Measurements from ENCODE around the gene FBXO47.
A peak's percentile ranks its signal among the peaks of the same experiment; 100 is the strongest.
"Not testable (repeated sequence)": the region's sequence is repeated elsewhere in the genome, so short reads cannot be mapped to it uniquely, and the experiment has no call there.

The FBXO47 gene

GRCh38 chr17:38982858-38983746 lies 15.9 kb upstream of the FBXO47 start:
- peak; percentile 79 for DNase-seq (ENCODE audit: low read depth, low spot score)
- no peak overlapping the region for H3K4me3 ChIP-seq (ENCODE audit: low read length)

GRCh38 chr17:38981636-38982035 lies 14.4 kb upstream of the FBXO47 start:
- H3K4me3 ChIP-seq (ENCODE audit: low read length) = no peak overlapping the region
- no peak for DNase-seq (ENCODE audit: low read depth, low spot score)

- H3K4me3 ChIP-seq (ENCODE audit: low read length) = no peak overlapping the region
- no peak for DNase-seq (ENCODE audit: low read depth, low spot score)
Measured at GRCh38 chr17:38980490-38981217, 13.5 kb upstream of the FBXO47 start.

- no peak overlapping the region for H3K4me3 ChIP-seq (ENCODE audit: low read length)
- no peak for DNase-seq (ENCODE audit: low read depth, low spot score)
Measured at GRCh38 chr17:38978180-38978579, 11.0 kb upstream of the FBXO47 start.

- DNase-seq (ENCODE audit: low read depth, low spot score) = peak; percentile 73
Measured at GRCh38 chr17:38976187-38976551, 9.0 kb upstream of the FBXO47 start.

GRCh38 chr17:38970804-38971203 lies 3.6 kb upstream of the FBXO47 start:
- H3K4me3 ChIP-seq (ENCODE audit: low read length) = no peak overlapping the region
- DNase-seq (ENCODE audit: low read depth, low spot score) = no peak

More at GRCh38 chr17:38976187-38976551, 9.0 kb upstream of the FBXO47 start:
- not testable (repeated sequence) for H3K4me3 ChIP-seq (ENCODE audit: low read length)

- H3K4me3 ChIP-seq (ENCODE audit: low read length) = no peak overlapping the region
- no peak for DNase-seq (ENCODE audit: low read depth, low spot score)
Measured at GRCh38 chr17:38970128-38970527, 2.9 kb upstream of the FBXO47 start.

- no peak overlapping the region for H3K4me3 ChIP-seq (ENCODE audit: low read length)
- no peak for DNase-seq (ENCODE audit: low read depth, low spot score)
Measured at GRCh38 chr17:38969281-38969680, 2.1 kb upstream of the FBXO47 start.

- DNase-seq (ENCODE audit: low read depth, low spot score) = no peak
Measured at GRCh38 chr17:38961413-38961812, 5.8 kb downstream of the FBXO47 start.

GRCh38 chr17:38960402-38960801 lies 6.8 kb downstream of the FBXO47 start:
- DNase-seq (ENCODE audit: low read depth, low spot score) = no peak

More at GRCh38 chr17:38961413-38961812, 5.8 kb downstream of the FBXO47 start:
- H3K4me3 ChIP-seq (ENCODE audit: low read length) = no peak overlapping the region

GRCh38 chr17:38959508-38959907 lies 7.7 kb downstream of the FBXO47 start:
- no peak for DNase-seq (ENCODE audit: low read depth, low spot score)

More at GRCh38 chr17:38960402-38960801, 6.8 kb downstream of the FBXO47 start:
- no peak overlapping the region for H3K4me3 ChIP-seq (ENCODE audit: low read length)

GRCh38 chr17:38958756-38959155 lies 8.4 kb downstream of the FBXO47 start:
- H3K4me3 ChIP-seq (ENCODE audit: low read length) = no peak overlapping the region
- DNase-seq (ENCODE audit: low read depth, low spot score) = no peak

More at GRCh38 chr17:38959508-38959907, 7.7 kb downstream of the FBXO47 start:
- no peak overlapping the region for H3K4me3 ChIP-seq (ENCODE audit: low read length)

- DNase-seq (ENCODE audit: low read depth, low spot score) = no peak
- H3K4me3 ChIP-seq (ENCODE audit: low read length) = no peak overlapping the region
Measured at GRCh38 chr17:38958326-38958725, 8.9 kb downstream of the FBXO47 start.

- DNase-seq (ENCODE audit: low read depth, low spot score); H3K4me3 ChIP-seq (ENCODE audit: low read length): not testable (repeated sequence)
Measured at GRCh38 chr17:38953800-38954199, 13.4 kb downstream of the FBXO47 start.

GRCh38 chr17:38947189-38947588 lies 20.0 kb downstream of the FBXO47 start:
- no peak overlapping the region for H3K4me3 ChIP-seq (ENCODE audit: low read length)
- DNase-seq (ENCODE audit: low read depth, low spot score) = no peak

- peak; percentile 21 for DNase-seq (ENCODE audit: low read depth, low spot score)
- no peak overlapping the region for H3K4me3 ChIP-seq (ENCODE audit: low read length)
Measured at GRCh38 chr17:38943607-38944006, 23.6 kb downstream of the FBXO47 start.

- no peak for DNase-seq (ENCODE audit: low read depth, low spot score)
Measured at GRCh38 chr17:38942696-38943334, 24.4 kb downstream of the FBXO47 start.

GRCh38 chr17:38940404-38940803 lies 26.8 kb downstream of the FBXO47 start:
- DNase-seq (ENCODE audit: low read depth, low spot score) = no peak

More at GRCh38 chr17:38942696-38943334, 24.4 kb downstream of the FBXO47 start:
- no peak overlapping the region for H3K4me3 ChIP-seq (ENCODE audit: low read length)

GRCh38 chr17:38939987-38940386 lies 27.2 kb downstream of the FBXO47 start:
- no peak overlapping the region for H3K4me3 ChIP-seq (ENCODE audit: low read length)
- no peak for DNase-seq (ENCODE audit: low read depth, low spot score)

More at GRCh38 chr17:38940404-38940803, 26.8 kb downstream of the FBXO47 start:
- H3K4me3 ChIP-seq (ENCODE audit: low read length) = no peak overlapping the region

GRCh38 chr17:38933962-38934361 lies 33.2 kb downstream of the FBXO47 start:
- not testable (repeated sequence) for H3K4me3 ChIP-seq (ENCODE audit: low read length); DNase-seq (ENCODE audit: low read depth, low spot score)

Measured in Jurkat, Clone E6-1 (cell line).